Tibial nerve (tissue), 4 donors: ENCODE data around the gene PIK3CA.

Source experiments
- CTCF ChIP-seq, 5 experiments: fragments of 200-600 bp in 3 of 5; fragments of 450-650 bp in 2 of 5; sonication (generic) in 3 of 5; IDR thresholded peaks; one replicate each; pipeline ENCODE4 v1.5.1; 2016 to 2019; ENCODE audit warnings: antibody characterized with exemption in 5 of 5, mild to moderate bottlenecking in 3 of 5, moderate library complexity in 2 of 5
- EP300 ChIP-seq, 2 donors: sonication (generic); formaldehyde crosslinking; IDR thresholded peaks; one replicate each; pipeline ENCODE4 v1.6.1; 2017; ENCODE audit warnings: antibody characterized with exemption in 2 of 2, mild to moderate bottlenecking in 1 of 2
- POLR2A ChIP-seq, 2 donors: fragments of 450-650 bp; IDR thresholded peaks; one replicate each; pipeline ENCODE4 v1.6.1; 2017; ENCODE audit warnings: antibody characterized with exemption in 2 of 2, mild to moderate bottlenecking in 2 of 2, moderate library complexity in 2 of 2

DNA sequence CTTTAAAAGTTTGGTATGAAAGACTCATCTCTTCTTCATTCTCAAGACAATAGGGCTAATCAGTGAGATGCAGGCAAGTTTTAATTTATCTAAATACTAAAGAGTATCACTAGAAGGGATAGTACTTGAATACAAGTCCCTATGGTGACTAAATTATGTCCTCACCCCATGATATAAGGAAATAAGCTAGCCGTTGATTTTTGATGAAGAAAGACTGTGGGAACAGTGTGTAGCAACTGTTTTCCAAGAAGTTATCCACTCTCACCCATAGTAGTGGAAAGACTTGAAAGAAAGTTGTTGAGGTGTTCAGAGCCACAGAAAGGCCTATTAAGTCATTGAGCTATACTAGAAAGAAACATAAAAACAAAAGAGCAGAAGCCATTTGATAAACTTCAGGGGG lies 36.7 kb downstream of the PIK3CA start:
- TF ChIP-seq POLR2A (IDR thresholded peaks at IDR 0.05) (no peak), CTCF (IDR thresholded peaks at IDR 0.05) (no peak), EP300 (IDR thresholded peaks at IDR 0.05) (no peak)
